Measurements from ENCODE around the gene HECW1. TPM values are rescaled to one million over a fixed set of nuclear protein-coding genes. Genes with fewer than 3 reads are reported as not detected.

The HECW1 gene
- total RNA-seq, 3 donors from 2014 or later (not counting 1 experiment from before 2014, with no cell fraction given), result not detected

DNA sequence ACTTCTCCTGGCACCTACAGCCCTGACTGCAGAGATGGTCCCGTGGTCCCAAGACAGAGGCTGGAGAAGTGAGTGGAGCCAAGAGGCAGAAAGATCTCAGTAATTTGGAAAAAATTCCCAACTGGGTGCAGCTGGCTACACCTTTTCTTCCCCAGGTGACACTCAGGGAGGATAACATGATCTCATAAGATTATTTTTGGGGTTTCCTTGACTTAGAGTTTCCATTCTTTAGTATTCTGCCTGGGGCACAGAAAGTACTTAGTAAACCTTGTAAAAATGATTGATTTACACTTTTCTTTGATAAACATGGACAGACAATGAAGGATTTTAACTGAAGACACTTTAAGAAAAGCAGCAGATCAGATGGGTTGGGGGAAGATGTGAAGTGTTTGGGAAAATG lies 38.6 kb downstream of the HECW1 start:
- no peak overlapping the region for H3K4me3 Mint-ChIP-seq
- no peak overlapping the region for H3K27ac Mint-ChIP-seq
- Histone ChIP-seq H3K4me3 (ENCODE audit: low read length) (no peak overlapping the region), H3K27ac (ENCODE audit: low read length) (no peak overlapping the region), H3K36me3 (ENCODE audit: control insufficient read depth, insufficient read depth, low read length) (no peaks in the 10 kb centered on the region), H3K27me3 (ENCODE audit: control insufficient read depth, insufficient read depth, low read length) (peaks cover 4% of the 10 kb centered on the region), H3K4me1 (ENCODE audit: control insufficient read depth, insufficient read depth, low read length) (no peaks in the 10 kb centered on the region), H3K9me3 (ENCODE audit: control insufficient read depth, insufficient read depth, low read length) (no peaks in the 10 kb centered on the region)
- intact Hi-C loops (cut with micrococcal nuclease), result no loop called here
- no peak for DNase-seq
- no peaks in the 10 kb centered on the region for H3K36me3 Mint-ChIP-seq
- peaks cover 6 to 27% of the 10 kb centered on the region in 2 donors for H3K27me3 Mint-ChIP-seq (ENCODE audit: low read depth in 2 of 2)
- no peaks in the 10 kb centered on the region for H3K4me1 Mint-ChIP-seq
- H3K9me3 Mint-ChIP-seq, result peaks cover 0 to 2% of the 10 kb centered on the region in 2 donors
- no peak for ATAC-seq
- 80% methylated on average over 1 of the region's 1 CpG for WGBS (ENCODE audit: insufficient coverage)
- TF ChIP-seq, protein P1, sequence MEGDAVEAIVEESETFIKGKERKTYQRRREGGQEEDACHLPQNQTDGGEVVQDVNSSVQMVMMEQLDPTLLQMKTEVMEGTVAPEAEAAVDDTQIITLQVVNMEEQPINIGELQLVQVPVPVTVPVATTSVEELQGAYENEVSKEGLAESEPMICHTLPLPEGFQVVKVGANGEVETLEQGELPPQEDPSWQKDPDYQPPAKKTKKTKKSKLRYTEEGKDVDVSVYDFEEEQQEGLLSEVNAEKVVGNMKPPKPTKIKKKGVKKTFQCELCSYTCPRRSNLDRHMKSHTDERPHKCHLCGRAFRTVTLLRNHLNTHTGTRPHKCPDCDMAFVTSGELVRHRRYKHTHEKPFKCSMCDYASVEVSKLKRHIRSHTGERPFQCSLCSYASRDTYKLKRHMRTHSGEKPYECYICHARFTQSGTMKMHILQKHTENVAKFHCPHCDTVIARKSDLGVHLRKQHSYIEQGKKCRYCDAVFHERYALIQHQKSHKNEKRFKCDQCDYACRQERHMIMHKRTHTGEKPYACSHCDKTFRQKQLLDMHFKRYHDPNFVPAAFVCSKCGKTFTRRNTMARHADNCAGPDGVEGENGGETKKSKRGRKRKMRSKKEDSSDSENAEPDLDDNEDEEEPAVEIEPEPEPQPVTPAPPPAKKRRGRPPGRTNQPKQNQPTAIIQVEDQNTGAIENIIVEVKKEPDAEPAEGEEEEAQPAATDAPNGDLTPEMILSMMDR (IDR thresholded peaks at IDR 0.05), result no peak

DNA sequence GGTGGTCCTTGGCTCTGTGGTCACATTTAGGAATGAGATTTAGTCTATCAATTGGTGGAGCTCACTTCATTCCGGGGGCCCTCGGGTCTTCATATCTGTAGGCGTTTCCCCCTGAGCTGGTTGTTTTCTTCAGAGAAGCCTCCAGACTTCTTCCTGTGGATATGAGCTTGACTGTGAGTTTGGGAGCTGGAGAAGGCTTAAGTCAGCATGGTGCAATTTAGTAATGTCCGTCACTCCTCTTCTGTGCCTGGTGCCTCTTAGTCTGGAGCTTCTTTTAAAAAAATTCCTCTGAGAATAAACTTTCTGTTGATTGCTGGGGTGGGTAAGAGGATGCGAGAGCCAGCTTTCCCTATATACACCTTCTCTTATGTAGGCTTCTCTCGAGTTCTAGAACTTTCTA lies 40.2 kb downstream of the HECW1 start:
- H3K9me3 Mint-ChIP-seq, result peaks cover 0 to 2% of the 10 kb centered on the region in 2 donors
- H3K4me3 ChIP-seq (ENCODE audit: low read length), result no peak overlapping the region
- H3K27me3 ChIP-seq (ENCODE audit: control insufficient read depth, insufficient read depth, low read length), result peaks cover 2% of the 10 kb centered on the region

DNA sequence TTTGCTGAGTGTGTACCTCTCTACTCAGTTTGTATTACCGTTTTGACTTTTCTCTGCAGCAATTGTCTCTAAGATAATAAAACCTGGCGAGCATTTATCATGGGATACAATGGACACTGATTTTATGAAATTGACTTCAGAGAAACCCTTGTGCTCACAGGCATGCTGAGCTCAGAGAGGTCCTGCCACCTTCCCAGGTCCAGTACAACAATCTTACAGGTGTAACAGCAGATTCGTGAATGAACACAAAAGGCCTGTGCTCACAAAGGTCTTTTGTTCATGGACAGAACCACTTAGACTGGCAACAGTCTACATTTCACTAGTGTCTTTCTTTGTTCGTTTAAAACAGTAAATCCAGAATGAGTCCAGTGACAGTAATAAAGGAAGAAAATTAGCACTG lies 43.2 kb downstream of the HECW1 start:
- TF ChIP-seq, protein P1 (IDR thresholded peaks at IDR 0.05), result no peak
- intact Hi-C loops (cut with micrococcal nuclease), result no loop called here
- Mint-ChIP-seq H3K9me3 (peaks cover 0 to 2% of the 10 kb centered on the region in 2 donors), H3K4me3 (no peak overlapping the region), H3K4me1 (no peaks in the 10 kb centered on the region), H3K27me3 (ENCODE audit: low read depth in 2 of 2) (peaks cover 2 to 8% of the 10 kb centered on the region in 2 donors), H3K36me3 (no peaks in the 10 kb centered on the region), H3K27ac (no peak overlapping the region)
- no peaks in the 10 kb centered on the region for H3K36me3 ChIP-seq (ENCODE audit: control insufficient read depth, insufficient read depth, low read length)
- peaks cover 2% of the 10 kb centered on the region for H3K27me3 ChIP-seq (ENCODE audit: control insufficient read depth, insufficient read depth, low read length)
- DNase-seq (no peak), ATAC-seq (no peak)
- WGBS (ENCODE audit: insufficient coverage), result 80% methylated on average over 4 of the region's 4 CpGs
- no peaks in the 10 kb centered on the region for H3K9me3 ChIP-seq (ENCODE audit: control insufficient read depth, insufficient read depth, low read length)
- no peaks in the 10 kb centered on the region for H3K4me1 ChIP-seq (ENCODE audit: control insufficient read depth, insufficient read depth, low read length)
- H3K27ac ChIP-seq (ENCODE audit: low read length), result no peak overlapping the region
- H3K4me3 ChIP-seq (ENCODE audit: low read length), result no peak overlapping the region

More for the DNA sequence above, 40.2 kb downstream of the HECW1 start:
- H3K36me3 ChIP-seq (ENCODE audit: control insufficient read depth, insufficient read depth, low read length), result no peaks in the 10 kb centered on the region
- Mint-ChIP-seq H3K27me3 (ENCODE audit: low read depth in 2 of 2) (peaks cover 6 to 19% of the 10 kb centered on the region in 2 donors), H3K4me3 (no peak overlapping the region), H3K27ac (no peak overlapping the region), H3K4me1 (no peaks in the 10 kb centered on the region), H3K36me3 (no peaks in the 10 kb centered on the region)
- WGBS (ENCODE audit: insufficient coverage), result 81% methylated on average over 4 of the region's 6 CpGs
- no peaks in the 10 kb centered on the region for H3K9me3 ChIP-seq (ENCODE audit: control insufficient read depth, insufficient read depth, low read length)
- H3K27ac ChIP-seq (ENCODE audit: low read length), result no peak overlapping the region
- intact Hi-C loops (cut with micrococcal nuclease), result no loop called here
- TF ChIP-seq, protein P1 (IDR thresholded peaks at IDR 0.05), result no peak
- no peak for DNase-seq
- no peak for ATAC-seq
- no peaks in the 10 kb centered on the region for H3K4me1 ChIP-seq (ENCODE audit: control insufficient read depth, insufficient read depth, low read length)

DNA sequence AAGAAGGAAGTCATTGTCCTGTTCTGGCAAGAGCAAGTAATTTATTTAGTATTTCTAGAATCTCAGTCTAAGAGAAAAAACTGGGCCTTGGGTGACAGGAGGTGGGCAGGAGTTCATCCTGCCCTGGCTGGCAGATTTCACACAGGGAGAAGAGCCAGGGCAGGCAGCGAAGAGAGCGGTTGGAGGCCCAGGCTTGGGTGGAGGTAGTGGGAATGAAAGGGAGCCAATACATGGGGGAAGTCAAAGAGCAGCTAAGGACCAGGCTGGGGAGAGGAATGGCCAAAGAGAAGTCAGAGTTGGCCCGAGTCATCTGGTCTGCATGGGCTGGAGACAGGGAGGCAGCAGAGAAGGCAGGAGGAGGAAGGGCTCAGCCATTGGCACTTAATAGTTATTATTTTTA lies 51.4 kb downstream of the HECW1 start:
- H3K36me3 Mint-ChIP-seq, result no peaks in the 10 kb centered on the region
- Histone ChIP-seq H3K36me3 (ENCODE audit: control insufficient read depth, insufficient read depth, low read length) (no peaks in the 10 kb centered on the region), H3K4me3 (ENCODE audit: low read length) (no peak overlapping the region), H3K4me1 (ENCODE audit: control insufficient read depth, insufficient read depth, low read length) (no peaks in the 10 kb centered on the region), H3K27me3 (ENCODE audit: control insufficient read depth, insufficient read depth, low read length) (no peaks in the 10 kb centered on the region), H3K27ac (ENCODE audit: low read length) (no peak overlapping the region), H3K9me3 (ENCODE audit: control insufficient read depth, insufficient read depth, low read length) (no peaks in the 10 kb centered on the region)
- H3K4me1 Mint-ChIP-seq, result no peaks in the 10 kb centered on the region
- peaks cover 7 to 8% of the 10 kb centered on the region in 2 donors for H3K27me3 Mint-ChIP-seq (ENCODE audit: low read depth in 2 of 2)
- 91% methylated on average over 3 of the region's 3 CpGs for WGBS (ENCODE audit: insufficient coverage)
- H3K9me3 Mint-ChIP-seq, result no peaks in the 10 kb centered on the region
- no peak overlapping the region for H3K27ac Mint-ChIP-seq
- ATAC-seq, result no peak
- intact Hi-C loops (cut with micrococcal nuclease), result no loop called here
- no peak overlapping the region for H3K4me3 Mint-ChIP-seq
- TF ChIP-seq, protein P1 (IDR thresholded peaks at IDR 0.05), result no peak
- no peak for DNase-seq

All from natural killer cell (primary cell).